Measurements from ENCODE around the gene CHRNA5. TPM values are rescaled to one million over a fixed set of nuclear protein-coding genes. Genes with fewer than 3 reads are reported as not detected.

The CHRNA5 gene
- total and polyA plus RNA-seq, 9 of the 15 experiments (the other 6 are each of a cell fraction or from before 2014, with no cell fraction given) = 2.8 to 16.1 (median 11.4) TPM

GRCh38 chr15:78540141-78540870 lies 25.0 kb upstream of the CHRNA5 start, which contains the start of gene PSMA4 (continued):
- TF ChIP-seq MBD2 (IDR thresholded peaks at IDR 0.05; ENCODE audit: borderline replicate concordance, low read depth) (peak; percentile 60), HBP1 (CRISPR knock-in tag; IDR thresholded peaks at IDR 0.05) (no peak), TRIM24 (IDR thresholded peaks at IDR 0.05) (peak in 1 of 2 experiments; percentile 24; a peak in 1 of 4 replicates), C11orf30 (IDR thresholded peaks at IDR 0.05; ENCODE audit: low read depth) (peak; percentile 71), MCM5 (IDR thresholded peaks at IDR 0.05; ENCODE audit: low read depth) (no peak), MLLT1 (IDR thresholded peaks at IDR 0.05) (no peak), DMBX1 (CRISPR knock-in tag; IDR thresholded peaks at IDR 0.05; ENCODE audit: borderline replicate concordance) (no peak), ZNF134 (CRISPR knock-in tag; conservative IDR thresholded peaks at IDR 0.05) (no peak), NEUROD1 (IDR thresholded peaks at IDR 0.05; ENCODE audit: borderline replicate concordance, low read depth, low read length, partially characterized antibody) (no peak), MAX (CRISPR knock-in tag; IDR thresholded peaks at IDR 0.05) (peak; percentile 64), SNRNP70 (optimal IDR thresholded peaks at IDR 0.05; ENCODE audit: low read depth, low read length) (no peak), MEIS2 (IDR thresholded peaks at IDR 0.05; ENCODE audit: partially characterized antibody) (peak; percentile 87), VEZF1 (CRISPR knock-in tag; IDR thresholded peaks at IDR 0.05) (peak; percentile 99), CCNT2 (IDR thresholded peaks at IDR 0.05; ENCODE audit: borderline replicate concordance, extremely low read depth, insufficient read length, low read depth, low read length) (peak; percentile 16), ZNF766 (CRISPR knock-in tag; conservative IDR thresholded peaks at IDR 0.05) (peak; percentile 68), TBL1XR1 (IDR thresholded peaks at IDR 0.05; ENCODE audit: low read length in 2 of 2) (no peak), KAT2B (IDR thresholded peaks at IDR 0.05; ENCODE audit: low read depth, low read length) (no peak), TFE3 (CRISPR knock-in tag; IDR thresholded peaks at IDR 0.05) (no peak), NCOA4 (IDR thresholded peaks at IDR 0.05; ENCODE audit: partially characterized antibody) (no peak), BCOR (IDR thresholded peaks at IDR 0.05) (no peak), ZNF507 (tag; conservative IDR thresholded peaks at IDR 0.05) (no peak), TOE1 (IDR thresholded peaks at IDR 0.05; ENCODE audit: borderline replicate concordance) (peak; percentile 51; the same call in 1 of the 2 replicates), TOE1 (CRISPR knock-in tag; IDR thresholded peaks at IDR 0.05; ENCODE audit: borderline replicate concordance, low read depth) (0 out of 2 replicates have a peak, but pooled peaks have one; percentile 34)

Data from K562 (cell line).